Measurements from ENCODE around the gene KIF7.

Gene KIF7

DNA sequence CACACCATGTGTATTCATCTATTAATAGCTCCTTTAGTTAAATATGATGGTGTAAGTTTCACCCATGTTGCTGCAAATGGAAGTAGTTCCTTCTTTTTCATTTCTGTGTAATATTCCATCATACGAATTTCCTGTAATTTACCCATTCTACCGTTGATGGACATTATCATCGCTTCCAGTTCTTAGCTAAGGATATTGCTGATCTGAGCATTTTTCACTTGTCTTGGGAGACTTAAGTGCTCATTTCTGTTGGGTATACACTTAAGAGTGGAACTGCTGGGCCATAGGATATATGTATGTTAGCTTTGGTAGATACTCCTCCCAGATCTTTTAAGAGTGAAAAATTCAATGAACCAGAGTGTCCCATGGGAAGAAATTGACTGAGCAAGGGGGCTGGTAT, 12.9 kb upstream of the KIF7 start:
- DNase-seq = no peak

- no peak for DNase-seq
Observed at GRCh38 chr15:89667706-89667960, 12.4 kb upstream of the KIF7 start.

GRCh38 chr15:89666858-89667705, 11.8 kb upstream of the KIF7 start:
- no peak for DNase-seq

- no peak for DNase-seq
Observed at GRCh38 chr15:89666184-89666857, 11.1 kb upstream of the KIF7 start.

DNA sequence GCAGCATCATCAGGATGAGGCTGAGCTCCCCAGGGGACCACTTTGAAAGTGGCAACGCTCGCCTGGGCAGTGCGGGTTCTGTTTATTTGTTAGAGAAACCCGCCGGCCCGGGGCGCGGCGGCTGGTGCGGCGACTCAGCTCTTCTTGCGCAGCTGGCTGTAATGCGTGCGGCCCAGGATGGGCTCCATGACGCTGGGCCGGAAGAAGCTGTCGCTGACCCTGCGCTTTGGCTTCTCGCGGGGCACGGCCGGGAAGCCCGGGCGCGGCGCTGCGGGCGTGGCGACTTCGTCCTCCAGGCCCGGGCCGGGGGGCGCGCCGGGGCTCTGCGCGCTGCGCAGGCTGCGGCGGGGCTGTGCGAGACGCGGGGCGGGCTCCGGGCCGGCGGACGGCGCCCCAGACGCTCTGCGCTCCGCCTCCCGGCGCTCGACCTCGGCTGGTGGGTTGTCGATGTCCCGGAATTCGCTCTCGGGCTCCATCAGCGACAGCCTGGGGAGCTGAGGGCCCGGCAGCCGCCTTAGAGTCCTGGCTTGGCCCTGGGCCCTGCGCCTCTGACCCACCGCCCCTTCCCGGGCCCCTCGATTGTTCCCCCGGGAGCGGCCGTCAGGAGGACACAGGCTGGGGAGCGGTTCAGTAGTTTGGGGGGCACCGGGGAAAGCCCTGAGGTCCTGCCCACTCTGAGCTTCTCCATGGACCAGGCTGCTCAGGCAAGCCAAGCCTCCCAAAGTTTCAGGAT, 10.3 kb upstream of the KIF7 start:
- DNase-seq = no peak

DNA sequence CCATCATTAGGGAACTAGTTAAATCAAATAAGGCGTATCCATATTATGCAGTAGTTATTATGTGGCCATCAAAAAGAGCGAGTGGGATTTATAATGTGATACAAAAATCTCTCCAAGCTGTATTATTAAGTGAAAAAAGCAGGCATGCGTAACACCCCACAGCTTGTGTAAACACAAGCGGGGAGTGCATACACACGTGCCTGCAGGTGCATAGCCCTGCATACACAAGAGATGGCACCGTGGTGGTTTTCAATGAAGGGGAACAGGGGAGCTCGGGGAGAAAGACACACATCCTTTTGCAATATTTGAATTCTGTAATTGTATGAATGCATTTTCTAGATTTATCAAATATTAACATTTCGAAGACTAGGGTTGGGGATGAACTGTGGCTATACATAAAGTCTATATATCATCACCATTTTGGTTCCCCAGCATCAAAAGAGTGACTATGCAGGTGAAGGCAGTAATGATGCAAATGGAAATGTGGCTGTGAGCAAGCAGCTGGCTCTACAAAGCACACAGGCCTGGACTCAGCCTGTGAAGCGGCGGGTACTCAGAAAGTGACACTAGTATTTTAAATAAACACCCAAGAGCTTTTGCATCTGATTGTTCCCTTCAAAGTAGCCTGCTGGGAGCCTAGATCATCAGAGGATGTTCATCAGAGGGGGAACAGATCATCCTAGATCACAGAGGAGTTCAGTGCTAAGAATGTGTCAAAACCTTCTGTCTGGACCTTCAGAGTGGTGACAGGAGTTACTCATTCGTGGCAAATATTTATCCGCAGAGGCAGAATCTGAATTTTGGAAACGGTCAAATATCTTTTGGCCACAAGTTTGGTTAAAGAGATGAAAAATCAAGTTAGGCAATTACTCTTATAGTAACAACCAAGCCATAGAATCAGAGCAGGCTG, 9.4 kb upstream of the KIF7 start:
- DNase-seq = no peak

DNA sequence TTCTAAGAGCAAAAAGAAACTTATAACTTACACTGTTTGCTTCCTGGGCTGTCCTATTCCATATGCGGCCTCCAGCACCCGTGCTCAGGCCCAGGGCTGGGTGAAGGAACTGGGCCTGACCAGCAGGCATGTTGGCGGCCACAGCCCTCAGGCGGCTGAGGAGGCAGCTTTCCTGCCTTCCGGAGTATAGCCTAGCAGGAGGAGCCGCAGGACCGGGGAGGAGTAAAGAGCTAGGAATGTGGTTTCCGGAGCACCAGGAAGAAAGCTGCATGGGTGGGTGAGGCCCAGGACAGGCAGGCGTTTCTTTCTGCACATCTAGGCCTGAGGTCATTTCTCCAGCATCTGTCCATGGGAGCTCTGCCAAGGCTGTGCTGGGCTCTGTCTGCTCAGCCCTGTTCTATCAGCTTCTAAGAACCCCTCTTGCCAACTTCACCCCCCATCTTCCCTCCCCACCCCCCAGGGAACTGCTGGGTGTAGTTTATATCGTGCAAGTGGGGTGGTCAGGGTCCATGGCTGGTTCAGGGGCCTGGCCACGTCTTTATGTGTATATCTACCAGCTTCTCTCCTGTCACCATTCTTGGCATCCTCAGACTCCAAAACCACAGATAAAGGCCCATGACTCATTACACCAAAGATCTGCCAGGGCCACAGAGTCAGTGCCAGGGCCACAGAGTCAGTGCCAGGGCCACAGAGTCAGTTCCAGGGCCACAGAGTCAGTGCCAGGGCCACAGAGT, 7.8 kb upstream of the KIF7 start:
- no peak for DNase-seq

DNA sequence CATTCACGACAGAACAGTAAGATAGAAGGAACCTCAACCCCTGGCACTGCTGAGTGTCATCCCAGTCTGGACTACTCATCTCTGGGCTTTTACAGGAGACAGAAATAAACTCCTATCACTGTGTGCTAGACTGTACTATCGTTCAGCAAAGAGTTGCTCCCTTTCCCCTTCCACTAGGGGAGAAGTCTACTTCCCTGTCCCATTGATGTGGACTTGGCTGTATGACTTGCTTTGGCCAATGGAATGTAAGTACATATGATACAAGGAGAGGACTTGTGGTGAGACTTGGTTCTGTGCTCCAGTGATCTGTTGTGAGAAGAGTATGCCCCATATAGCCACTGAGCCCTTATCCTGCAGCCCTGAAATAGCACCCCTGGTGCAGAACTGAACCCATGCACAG, 5.3 kb upstream of the KIF7 start:
- no peak for DNase-seq

DNA sequence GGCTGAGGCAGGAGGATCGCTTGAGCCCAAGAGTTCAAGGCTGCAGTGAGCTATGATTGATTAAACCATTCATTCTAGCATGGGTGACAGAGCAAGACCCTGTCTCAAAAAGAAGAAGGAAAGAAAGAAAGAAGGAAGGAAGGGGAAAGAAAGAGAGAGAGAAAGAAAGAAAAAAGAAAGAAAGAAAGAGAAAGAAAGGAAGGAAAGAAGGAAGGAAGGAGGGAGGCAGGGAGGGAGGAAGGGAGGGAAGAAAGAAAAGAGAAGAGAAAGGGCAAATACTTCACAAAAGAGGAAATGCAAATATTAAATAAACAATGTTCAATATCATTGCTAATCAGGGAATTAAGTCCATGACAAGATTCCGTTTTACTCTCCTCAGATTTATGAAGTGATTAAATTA, 4.0 kb upstream of the KIF7 start:
- no peak for DNase-seq

DNA sequence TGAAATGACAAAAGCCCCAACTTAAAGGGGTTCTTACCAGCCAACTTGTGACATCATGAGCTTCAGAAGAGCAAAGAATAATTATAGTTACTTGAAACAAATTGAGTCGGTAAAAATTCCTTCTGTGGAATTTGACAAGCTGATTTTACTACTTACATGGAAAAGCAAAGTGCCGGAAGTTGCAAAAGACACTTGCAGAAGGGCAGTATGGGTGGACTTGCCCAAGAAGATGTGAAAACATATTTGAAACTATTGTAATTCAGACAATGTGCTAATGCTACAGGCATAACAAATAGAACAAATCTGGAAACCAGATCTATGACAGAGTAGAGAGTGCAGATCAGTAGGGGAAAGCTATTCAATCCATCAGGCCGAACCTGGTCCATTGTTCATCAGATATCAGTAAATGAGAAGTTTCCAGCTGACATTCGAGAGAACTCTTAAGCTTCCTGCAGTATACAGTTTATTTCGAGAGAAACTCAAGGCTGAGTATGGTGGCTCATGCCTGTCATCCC, 2.5 kb upstream of the KIF7 start:
- DNase-seq = no peak

GRCh38 chr15:89656116-89656815, 999 bp upstream of the KIF7 start:
- DNase-seq = no peak

- DNase-seq = no peak
Observed at GRCh38 chr15:89654301-89654761, 936 bp downstream of the KIF7 start.

DNA sequence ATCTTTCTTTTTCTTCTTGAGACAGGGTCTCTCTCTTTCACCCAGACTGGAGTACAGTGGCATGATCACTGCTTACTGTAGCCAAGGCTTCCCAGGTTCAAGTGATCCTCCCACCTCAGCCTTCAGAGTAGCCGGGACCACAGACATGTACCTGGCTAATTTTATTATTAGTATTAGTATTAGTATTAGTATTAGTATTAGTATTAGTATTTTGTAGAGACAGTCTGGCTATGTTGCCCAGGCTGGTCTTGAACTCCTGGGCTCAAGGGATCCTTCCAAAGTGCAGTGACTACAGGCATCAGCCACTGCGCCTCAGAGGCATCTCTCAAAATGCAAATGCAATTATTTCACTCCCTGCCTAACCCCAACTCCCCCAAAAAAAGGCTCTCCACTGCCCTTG, 1.7 kb downstream of the KIF7 start:
- no peak for DNase-seq

GRCh38 chr15:89652666-89653065, 2.6 kb downstream of the KIF7 start:
- DNase-seq = no peak

DNA sequence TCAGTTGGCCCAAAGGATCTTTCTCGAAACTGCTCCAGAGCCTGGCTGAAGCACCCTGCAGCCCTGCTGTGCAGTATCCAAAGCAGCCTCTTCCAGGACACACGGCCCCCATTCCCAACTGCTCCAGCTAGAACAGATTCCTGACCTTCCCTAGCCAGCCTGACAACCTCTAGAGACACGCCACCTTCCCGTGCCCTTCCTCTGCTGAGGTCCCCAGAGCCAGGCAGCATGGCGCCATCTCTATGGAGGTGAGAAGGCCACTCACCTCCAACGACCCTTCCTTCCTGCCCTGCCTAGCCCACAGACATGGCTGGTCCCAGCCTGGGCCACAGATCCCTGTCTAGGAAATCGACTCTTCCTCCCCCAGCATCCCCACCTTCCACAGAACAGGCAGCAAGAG, 3.1 kb downstream of the KIF7 start:
- DNase-seq = no peak

- no peak for DNase-seq
Observed at GRCh38 chr15:89649716-89650115, 5.6 kb downstream of the KIF7 start.

GRCh38 chr15:89649013-89649625, 6.1 kb downstream of the KIF7 start:
- DNase-seq = no peak

DNA sequence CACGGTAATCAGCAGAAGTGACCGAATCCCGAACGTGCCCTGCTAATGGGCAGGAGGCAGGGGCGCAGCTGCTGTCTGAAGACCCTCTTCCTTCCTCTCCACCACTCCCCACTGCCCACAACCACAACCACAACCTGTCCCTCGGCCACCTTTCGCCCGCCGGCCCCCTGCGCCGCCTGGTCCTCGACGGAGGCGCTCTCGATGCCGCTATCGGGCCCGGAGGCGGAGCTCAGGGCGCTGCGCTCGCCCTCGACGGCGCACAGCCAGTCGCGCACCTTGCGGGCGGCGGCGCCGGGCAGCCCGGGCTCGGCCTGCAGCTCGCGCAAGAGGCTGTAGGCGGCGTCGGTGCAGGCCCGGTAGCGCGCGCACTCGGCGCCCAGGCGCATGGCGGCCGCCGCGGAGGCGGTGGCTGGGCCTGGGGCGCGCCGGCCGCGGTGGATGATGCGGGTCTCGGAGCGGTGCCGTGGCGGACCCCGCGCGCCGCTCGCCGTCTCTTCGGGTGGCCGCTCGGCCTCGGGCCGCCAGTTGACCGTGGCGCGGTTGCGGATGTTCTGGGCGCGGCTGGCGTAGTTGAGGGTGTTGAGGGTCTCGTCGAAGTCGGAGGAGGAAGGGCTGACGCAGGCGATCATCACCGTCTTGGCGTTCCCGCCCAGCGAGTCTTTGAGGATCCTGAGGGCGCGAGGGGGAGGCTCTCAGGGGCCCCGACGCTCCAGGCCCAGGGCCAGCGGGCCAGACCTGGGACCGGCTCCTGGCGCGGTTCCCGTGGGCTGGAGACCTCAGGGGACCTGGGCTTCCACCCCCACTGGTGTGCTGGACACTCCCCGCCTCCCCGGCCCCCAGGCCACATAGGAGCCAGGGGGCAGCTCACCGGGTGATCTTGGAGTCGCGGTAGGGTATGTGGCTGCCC, 6.9 kb downstream of the KIF7 start:
- no peak for DNase-seq

DNA sequence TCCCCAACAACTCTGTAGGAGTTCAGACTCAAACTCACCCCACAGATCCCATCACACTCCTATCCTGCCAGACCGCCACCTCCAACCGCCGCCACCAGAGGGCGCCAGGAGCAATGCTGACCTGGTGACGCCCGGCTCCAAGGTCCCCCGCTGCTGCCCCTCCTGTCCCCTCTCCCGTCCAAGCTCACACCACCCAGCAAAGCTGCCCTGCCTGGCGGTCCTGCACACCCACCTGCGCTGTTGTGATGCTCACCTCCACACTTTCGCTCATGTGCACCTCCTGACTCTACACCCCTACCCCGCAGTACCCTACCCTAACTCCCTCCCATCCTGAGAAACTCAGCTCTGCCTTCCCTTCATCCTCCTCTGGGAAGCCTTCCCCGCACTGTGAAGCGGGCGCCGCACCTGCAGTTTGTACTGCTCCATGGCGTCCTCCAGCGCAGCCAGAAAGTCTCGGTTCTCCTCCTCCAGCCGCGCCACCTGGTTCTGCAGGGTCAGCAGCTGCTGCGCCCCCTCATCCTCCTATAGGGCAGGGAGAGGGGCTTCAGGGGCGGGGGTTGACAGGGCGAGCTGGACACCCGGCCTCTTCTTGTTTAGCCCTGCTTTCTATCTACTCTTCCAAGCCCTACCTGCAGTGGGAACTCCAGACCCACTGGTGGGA, 7.9 kb downstream of the KIF7 start:
- no peak for DNase-seq
